Trophoblast cell (in vitro differentiated cells and primary cell): ENCODE results near the gene RAB11FIP5.
"Not testable (repeated sequence)": the region's sequence is repeated elsewhere in the genome, so short reads cannot be mapped to it uniquely, and the experiment has no call there.

Experiments
- DNase-seq, 2 donors: peaks; one replicate each; pipeline ENCODE4 v3.0.0-alpha.2; 2016
- H2AFZ ChIP-seq: 2 replicates; pipeline ENCODE4 v1.6.1; 2013; ENCODE audit warnings: low read length, moderate library complexity, mild to moderate bottlenecking; ENCODE audit not compliant: insufficient read depth, poor library complexity
- H2AK5ac ChIP-seq: 2 replicates; pipeline ENCODE4 v1.6.1; 2013; ENCODE audit warnings: mild to moderate bottlenecking, low read length
- H2BK120ac ChIP-seq: 2 replicates; pipeline ENCODE4 v1.6.1; 2013; ENCODE audit warnings: low read length, mild to moderate bottlenecking, moderate library complexity; ENCODE audit not compliant: insufficient read depth, poor library complexity
- H2BK12ac ChIP-seq: 2 replicates; pipeline ENCODE4 v1.6.1; 2013; ENCODE audit warnings: mild to moderate bottlenecking, low read length, moderate library complexity
- H2BK5ac ChIP-seq: 2 replicates; pipeline ENCODE4 v1.6.1; 2013; ENCODE audit warnings: low read length, low read depth, moderate library complexity, mild to moderate bottlenecking; ENCODE audit not compliant: poor library complexity
- H3K14ac ChIP-seq: 2 replicates; pipeline ENCODE4 v1.6.1; 2013; ENCODE audit warnings: mild to moderate bottlenecking, low read length
- H3K18ac ChIP-seq: 2 replicates; pipeline ENCODE4 v1.6.1; 2013; ENCODE audit warnings: mild to moderate bottlenecking, low read length
- H3K23ac ChIP-seq: 2 replicates; pipeline ENCODE4 v1.6.1; 2013; ENCODE audit warnings: low read length
- H3K27ac ChIP-seq: 2 replicates; pipeline ENCODE4 v1.5.1; 2013; ENCODE audit warnings: low read depth, mild to moderate bottlenecking, inconsistent platforms, low read length, moderate library complexity
- H3K27me3 ChIP-seq: 2 replicates; pipeline ENCODE4 v1.6.1; 2013; ENCODE audit warnings: inconsistent platforms, mild to moderate bottlenecking, low read length, moderate library complexity; ENCODE audit not compliant: insufficient read depth
- H3K36me3 ChIP-seq, 2 experiments: 1 replicate in 1 of 2; 2 replicates in 1 of 2; pipeline ENCODE4 v1.6.1; 2013; ENCODE audit warnings: low read length in 2 of 2, mild to moderate bottlenecking in 2 of 2, moderate library complexity in 1 of 2; ENCODE audit not compliant: insufficient read depth in 2 of 2, control insufficient read depth in 1 of 2
- H3K4ac ChIP-seq: 2 replicates; pipeline ENCODE4 v1.6.1; 2013; ENCODE audit warnings: low read depth, mild to moderate bottlenecking, low read length, moderate library complexity
- H3K4me1 ChIP-seq, 2 experiments: 1 replicate in 1 of 2; 2 replicates in 1 of 2; pipeline ENCODE4 v1.6.1; 2013; ENCODE audit warnings: low read length in 2 of 2, mild to moderate bottlenecking in 2 of 2, moderate library complexity in 1 of 2; ENCODE audit not compliant: insufficient read depth in 2 of 2, control insufficient read depth in 1 of 2
- H3K4me2 ChIP-seq: 2 replicates; pipeline ENCODE4 v1.6.1; 2013; ENCODE audit warnings: inconsistent platforms, mild to moderate bottlenecking, low read length, moderate library complexity
- H3K4me3 ChIP-seq: 2 replicates; pipeline ENCODE4 v1.5.1; 2013; ENCODE audit warnings: mild to moderate bottlenecking, low read depth, low read length, inconsistent platforms
- H3K79me1 ChIP-seq: one replicate; pipeline ENCODE4 v1.6.1; 2013; ENCODE audit warnings: low read length
- H3K79me2 ChIP-seq: 2 replicates; pipeline ENCODE4 v1.6.1; 2013; ENCODE audit warnings: low read length, mild to moderate bottlenecking; ENCODE audit not compliant: control insufficient read depth, insufficient read depth, poor library complexity
- H3K9ac ChIP-seq: 2 replicates; pipeline ENCODE4 v1.6.1; 2013; ENCODE audit warnings: mild to moderate bottlenecking, low read length
- H3K9me3 ChIP-seq: 2 replicates; pipeline ENCODE4 v1.6.1; 2013; ENCODE audit warnings: low read depth, mild to moderate bottlenecking, control low read depth, inconsistent platforms, low read length; ENCODE audit not compliant: insufficient read depth
- H4K12ac ChIP-seq: 2 replicates; pipeline ENCODE4 v1.6.1; 2013; ENCODE audit warnings: low read depth, mild to moderate bottlenecking, low read length, moderate library complexity
- H4K8ac ChIP-seq: 2 replicates; pipeline ENCODE4 v1.6.1; 2013; ENCODE audit warnings: low read depth, mild to moderate bottlenecking, low read length, moderate library complexity
- H4K91ac ChIP-seq: one replicate; pipeline ENCODE4 v1.6.1; 2013; ENCODE audit warnings: low read depth, mild to moderate bottlenecking, low read length, moderate library complexity
- WGBS: extraction: QIAGEN DNeasy Blood & Tissue Kit; methylation state at CpG from one replicate; pipeline ENCODE4 v1.1.7; 2013; ENCODE audit warnings: missing lambda C conversion rate; ENCODE audit not compliant: insufficient read length, insufficient coverage; ENCODE audit errors: extremely low coverage; 5-methylcytosine and 5-hydroxymethylcytosine counted together

The RAB11FIP5 gene

DNA sequence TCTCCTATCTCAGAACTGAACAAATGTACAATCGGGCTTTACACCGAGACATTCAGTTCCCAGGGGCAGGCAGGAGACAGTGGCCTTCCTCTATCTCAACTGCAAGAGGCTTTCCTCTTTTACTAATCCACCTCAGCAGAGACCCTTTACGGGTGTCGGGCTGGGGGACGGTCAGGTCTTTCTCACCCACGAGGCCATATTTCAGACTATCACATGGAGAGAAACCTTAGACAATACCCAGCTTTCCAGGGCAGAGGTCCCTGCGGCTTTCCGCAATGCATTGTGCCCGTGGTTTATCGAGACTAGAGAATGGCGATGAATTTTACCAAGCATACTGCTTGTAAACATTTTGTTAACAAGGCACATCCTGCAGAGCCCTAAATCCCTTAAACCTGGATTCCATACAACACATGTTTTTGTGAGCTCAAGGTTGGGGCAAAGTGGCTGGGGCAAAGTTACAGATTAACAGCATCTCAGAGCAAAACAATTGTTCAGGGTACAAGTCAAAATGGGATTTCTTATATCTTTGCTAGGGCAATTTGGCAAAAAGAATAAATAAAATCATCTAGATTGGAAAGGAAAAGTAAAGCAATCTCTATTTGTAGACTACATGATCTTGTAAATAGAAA is 7.0 kb upstream of the RAB11FIP5 start:
- H3K9ac ChIP-seq, H3K36me3 ChIP-seq, H3K4ac ChIP-seq, H2AFZ ChIP-seq, H2AK5ac ChIP-seq, H3K4me2 ChIP-seq, H3K18ac ChIP-seq, H2BK120ac ChIP-seq, H3K14ac ChIP-seq, DNase-seq, H3K27me3 ChIP-seq, H4K91ac ChIP-seq, H2BK12ac ChIP-seq, H3K27ac ChIP-seq, H3K79me1 ChIP-seq, H3K79me2 ChIP-seq, H4K8ac ChIP-seq, H2BK5ac ChIP-seq, H3K9me3 ChIP-seq, H3K23ac ChIP-seq, H3K4me1 ChIP-seq, H4K12ac ChIP-seq, H3K4me3 ChIP-seq: not testable (repeated sequence)
- WGBS, result no CpG with 5 or more reads among the region's 11 CpGs

- Histone ChIP-seq H3K14ac (no peak overlapping the region), H3K18ac (no peak overlapping the region), H3K9me3 (no peaks in the 10 kb centered on the region), H3K4me3 (no peak overlapping the region), H3K79me2 (peaks cover 3% of the 10 kb centered on the region), H3K27me3 (no peaks in the 10 kb centered on the region), H3K36me3 (no peaks in the 10 kb centered on the region), H3K4me1 (peaks cover 0 to 2% of the 10 kb centered on the region in 2 experiments), H2AFZ (no peak overlapping the region), H4K91ac (no peak overlapping the region), H3K79me1 (peaks cover 3% of the 10 kb centered on the region), H3K9ac (no peak overlapping the region), H4K12ac (no peak overlapping the region), H3K27ac (no peak overlapping the region), H3K23ac (no peak overlapping the region), H3K4me2 (no peak overlapping the region), H2BK5ac (no peak overlapping the region), H2BK120ac (no peak overlapping the region), H2AK5ac (no peak overlapping the region), H4K8ac (no peak overlapping the region), H2BK12ac (no peak overlapping the region), H3K4ac (no peak overlapping the region)
- WGBS, result no CpG with 5 or more reads among the region's 1 CpG
- DNase-seq, result no peak
These were observed 4.7 kb upstream of the RAB11FIP5 start for GRCh38 chr2:73117441-73117840.

DNA sequence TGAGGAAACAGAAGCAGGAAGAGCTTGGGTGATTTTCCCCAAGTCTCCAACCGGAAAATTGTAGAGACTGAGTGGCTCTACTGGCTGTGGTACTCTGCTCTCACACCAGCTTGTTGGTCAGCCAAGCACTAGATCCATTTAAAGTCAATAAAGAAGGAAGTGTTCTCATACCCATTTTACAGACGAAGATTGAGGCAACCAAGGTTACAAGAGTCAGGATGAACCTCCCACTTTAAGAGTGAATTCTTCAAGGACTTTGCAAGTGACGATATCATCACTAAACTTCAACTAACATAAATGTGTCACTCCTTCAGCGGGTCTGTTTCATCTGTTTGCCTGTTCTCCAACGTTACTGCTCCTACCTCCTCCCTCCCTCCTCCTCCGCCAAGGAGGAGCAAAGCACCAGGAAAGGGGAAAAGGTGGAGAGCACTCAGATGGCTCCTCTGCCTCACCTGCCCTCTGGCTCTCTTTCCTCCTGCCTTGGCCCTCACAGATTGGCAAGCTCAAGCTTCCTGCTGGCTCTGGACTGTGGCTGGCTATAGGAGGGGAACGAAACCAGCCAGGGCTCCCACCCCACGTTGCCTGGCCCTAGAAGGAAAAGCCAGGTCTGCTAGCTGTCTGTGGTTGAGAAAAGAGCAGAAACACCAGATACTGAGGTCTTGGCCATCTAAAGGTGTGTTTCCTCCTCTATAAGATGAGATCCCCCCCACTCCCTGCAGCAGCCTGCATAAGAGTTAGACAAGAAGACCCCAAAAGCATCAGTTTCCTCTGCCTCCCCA is 3.6 kb upstream of the RAB11FIP5 start:
- H2AFZ ChIP-seq, result no peak overlapping the region
- H3K27me3 ChIP-seq, result no peaks in the 10 kb centered on the region
- H3K36me3 ChIP-seq, result no peaks in the 10 kb centered on the region
- no peak overlapping the region for H3K27ac ChIP-seq
- H2AK5ac ChIP-seq, result no peak overlapping the region
- peaks cover 7% of the 10 kb centered on the region for H3K79me1 ChIP-seq
- no peak overlapping the region for H2BK120ac ChIP-seq
- no peaks in the 10 kb centered on the region for H3K9me3 ChIP-seq
- no peak overlapping the region for H2BK12ac ChIP-seq
- no peak overlapping the region for H3K4ac ChIP-seq
- H3K79me2 ChIP-seq, result peaks cover 5% of the 10 kb centered on the region
- no peak overlapping the region for H4K8ac ChIP-seq
- H4K91ac ChIP-seq, result no peak overlapping the region
- no peak overlapping the region for H3K4me3 ChIP-seq
- H2BK5ac ChIP-seq, result no peak overlapping the region
- H4K12ac ChIP-seq, result no peak overlapping the region
- no peak overlapping the region for H3K9ac ChIP-seq
- peaks cover 0 to 11% of the 10 kb centered on the region in 2 experiments for H3K4me1 ChIP-seq
- no peak for DNase-seq
- H3K14ac ChIP-seq, result no peak overlapping the region
- no peak overlapping the region for H3K4me2 ChIP-seq
- H3K23ac ChIP-seq, result no peak overlapping the region
- H3K18ac ChIP-seq, result no peak overlapping the region
- no CpG with 5 or more reads among the region's 8 CpGs for WGBS

- H3K4me1 ChIP-seq, result peaks cover 0 to 16% of the 10 kb centered on the region in 2 experiments
- H3K27me3 ChIP-seq, result no peaks in the 10 kb centered on the region
- DNase-seq, result no peak
- no peak overlapping the region for H3K14ac ChIP-seq
- peaks cover 7% of the 10 kb centered on the region for H3K79me1 ChIP-seq
- H4K12ac ChIP-seq, result no peak overlapping the region
- no peak overlapping the region for H3K4me2 ChIP-seq
- no peak overlapping the region for H2BK12ac ChIP-seq
- H2AK5ac ChIP-seq, result no peak overlapping the region
- no peak overlapping the region for H3K4ac ChIP-seq
- H3K4me3 ChIP-seq, result no peak overlapping the region
- H4K91ac ChIP-seq, result no peak overlapping the region
- H3K18ac ChIP-seq, result no peak overlapping the region
- H3K9me3 ChIP-seq, result no peaks in the 10 kb centered on the region
- H2BK120ac ChIP-seq, result no peak overlapping the region
- H3K23ac ChIP-seq, result no peak overlapping the region
- H3K9ac ChIP-seq, result no peak overlapping the region
- H3K36me3 ChIP-seq, result no peaks in the 10 kb centered on the region
- no peak overlapping the region for H4K8ac ChIP-seq
- H2BK5ac ChIP-seq, result no peak overlapping the region
- no CpG with 5 or more reads among the region's 4 CpGs for WGBS
- H3K79me2 ChIP-seq, result peaks cover 5% of the 10 kb centered on the region
- H3K27ac ChIP-seq, result no peak overlapping the region
- H2AFZ ChIP-seq, result no peak overlapping the region
These were observed 1.6 kb upstream of the RAB11FIP5 start for GRCh38 chr2:73114273-73114867.
